Measurements from ENCODE around the gene MYO3A.
"Not testable (repeated sequence)": the region's sequence is repeated elsewhere in the genome, so short reads cannot be mapped to it uniquely, and the experiment has no call there.

The MYO3A gene

DNA sequence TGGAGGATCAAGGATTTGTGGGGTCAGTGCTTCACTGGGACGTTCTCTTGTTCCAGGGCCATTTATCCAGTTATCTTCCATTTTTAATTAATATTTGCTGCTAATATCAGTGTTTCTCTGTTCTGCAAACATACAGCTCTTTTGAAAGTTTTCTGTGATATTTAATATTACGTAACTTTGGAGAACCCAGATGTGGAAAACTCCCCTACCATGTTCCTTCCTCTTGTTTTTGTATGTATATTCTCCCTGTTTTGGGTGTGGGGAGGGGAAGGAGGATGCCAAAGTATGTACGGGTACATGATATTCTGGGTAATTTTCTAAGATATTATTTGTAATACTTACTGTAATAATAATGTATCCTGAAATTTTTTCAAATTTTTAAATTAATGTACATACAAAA, 55.9 kb downstream of the MYO3A start:
- Mint-ChIP-seq H3K27me3 (no peaks in the 10 kb centered on the region), H3K4me3 (no peak overlapping the region), H3K9me3 (peaks cover 7% of the 10 kb centered on the region), H3K4me1 (no peaks in the 10 kb centered on the region), H3K27ac (ENCODE audit: low read depth) (no peak overlapping the region), H3K36me3 (ENCODE audit: insufficient read depth) (no peaks in the 10 kb centered on the region)
- no peak for DNase-seq (ENCODE audit: low spot score in 2 of 2)
- ATAC-seq (replicated peaks; ENCODE audit: extremely low read depth, poor library complexity, severe bottlenecking) = no peak

DNA sequence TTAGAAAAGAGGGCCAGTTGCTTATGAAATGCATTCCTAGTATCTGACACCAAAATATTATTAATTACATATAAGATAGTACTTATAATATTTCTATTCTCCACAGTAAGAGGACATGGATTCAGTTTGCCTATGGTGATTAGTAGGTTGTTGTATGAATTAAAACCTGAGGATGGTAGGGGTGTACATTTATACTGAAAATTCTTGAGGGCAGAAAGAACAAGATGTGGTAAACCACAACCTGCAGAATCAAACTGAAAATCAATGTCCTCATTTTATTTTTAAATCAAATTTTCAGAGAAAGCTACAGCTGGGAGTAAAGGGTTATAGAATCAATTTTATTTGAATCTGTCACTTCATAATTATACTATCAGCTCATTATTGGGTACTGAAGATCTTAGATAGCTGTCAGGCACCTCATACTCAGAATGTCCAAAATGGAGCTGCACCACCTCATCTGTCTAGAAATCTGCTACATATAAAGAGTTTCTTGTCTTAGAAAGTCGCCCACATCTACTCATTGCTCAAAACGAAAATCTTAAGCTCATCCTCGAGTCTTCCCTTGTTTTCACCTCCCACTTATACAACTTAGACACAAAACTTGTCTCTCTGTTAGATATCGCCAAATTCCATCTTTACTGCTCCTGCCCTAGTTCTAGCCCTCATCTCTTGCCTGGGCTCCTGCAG, 65.4 kb downstream of the MYO3A start:
- DNase-seq (ENCODE audit: low spot score in 2 of 2) (no peak), ATAC-seq (replicated peaks; ENCODE audit: extremely low read depth, poor library complexity, severe bottlenecking) (no peak)
- H3K4me3 Mint-ChIP-seq = no peak overlapping the region
- H3K27ac Mint-ChIP-seq (ENCODE audit: low read depth) = no peak overlapping the region
- H3K4me1 Mint-ChIP-seq = no peaks in the 10 kb centered on the region
- peaks cover 5% of the 10 kb centered on the region for H3K9me3 Mint-ChIP-seq
- no peaks in the 10 kb centered on the region for H3K36me3 Mint-ChIP-seq (ENCODE audit: insufficient read depth)
- H3K27me3 Mint-ChIP-seq = peaks cover 27% of the 10 kb centered on the region

DNA sequence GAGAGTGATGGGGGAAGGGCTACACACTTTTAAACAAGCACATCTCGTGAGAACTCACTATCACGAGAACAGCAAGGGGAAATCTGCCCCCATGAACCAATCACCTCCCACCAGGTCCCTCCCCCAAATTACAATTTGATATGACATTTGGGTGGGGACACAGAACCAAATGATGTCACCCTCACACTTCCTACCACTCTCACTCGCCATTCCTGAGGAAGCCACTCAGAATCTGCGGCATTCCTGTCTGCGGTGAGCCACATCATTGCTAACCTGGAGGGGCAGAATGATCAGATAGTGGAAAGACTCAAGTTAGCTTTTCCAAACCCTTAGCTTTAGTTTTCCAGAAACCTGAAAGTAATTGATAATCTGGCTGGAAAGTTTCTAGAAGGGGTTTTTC, 66.9 kb downstream of the MYO3A start:
- Mint-ChIP-seq H3K27ac (ENCODE audit: low read depth) (no peak overlapping the region), H3K9me3 (peaks cover 5% of the 10 kb centered on the region), H3K27me3 (peaks cover 35% of the 10 kb centered on the region), H3K4me1 (no peaks in the 10 kb centered on the region), H3K4me3 (no peak overlapping the region), H3K36me3 (ENCODE audit: insufficient read depth) (no peaks in the 10 kb centered on the region)
- no peak for ATAC-seq (replicated peaks; ENCODE audit: extremely low read depth, poor library complexity, severe bottlenecking)
- DNase-seq (ENCODE audit: low spot score in 2 of 2) = no peak

DNA sequence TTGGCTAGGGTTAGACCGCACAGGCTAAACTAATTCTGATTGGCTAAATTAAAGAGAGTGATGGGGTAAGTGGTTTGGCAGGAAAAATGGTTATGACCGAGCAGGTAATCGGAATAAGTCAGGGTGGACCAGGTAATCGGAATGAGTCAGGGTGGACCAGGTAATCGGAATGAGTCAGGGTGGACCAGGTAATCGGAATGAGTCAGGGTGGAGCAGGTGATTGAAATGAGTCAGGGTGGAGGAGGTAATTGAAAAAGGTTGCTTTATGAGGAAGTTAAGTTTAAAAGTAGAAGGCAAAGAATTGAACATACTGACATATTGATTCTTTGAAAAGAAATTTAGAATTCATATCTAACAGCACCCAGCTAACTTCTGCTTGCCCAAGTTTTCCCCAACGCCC, 68.4 kb downstream of the MYO3A start:
- not testable (repeated sequence) for H3K36me3 Mint-ChIP-seq (ENCODE audit: insufficient read depth); ATAC-seq (replicated peaks; ENCODE audit: extremely low read depth, poor library complexity, severe bottlenecking); H3K27ac Mint-ChIP-seq (ENCODE audit: low read depth); H3K9me3 Mint-ChIP-seq; DNase-seq (ENCODE audit: low spot score in 2 of 2); H3K4me1 Mint-ChIP-seq; H3K4me3 Mint-ChIP-seq
- H3K27me3 Mint-ChIP-seq = peaks cover 35% of the 10 kb centered on the region

DNA sequence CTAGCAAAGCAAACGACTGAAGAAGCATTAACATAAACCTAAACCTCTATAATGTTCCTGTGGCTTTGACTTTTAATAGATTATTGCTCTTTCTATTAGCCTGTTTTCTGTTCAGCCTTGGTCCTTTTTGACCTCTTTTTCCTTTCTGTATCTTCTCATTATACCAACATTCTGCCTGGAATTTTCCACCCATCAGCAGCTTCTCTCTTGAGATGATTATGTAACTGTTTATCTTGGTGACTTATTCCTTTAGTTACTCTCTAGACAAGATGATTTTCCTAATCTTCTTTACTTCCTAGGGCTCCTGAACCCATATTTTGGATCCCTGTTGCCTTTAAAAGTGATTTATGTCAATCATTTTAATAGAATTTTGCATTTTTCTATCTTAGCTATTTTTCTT, 81.1 kb downstream of the MYO3A start:
- peaks cover 8% of the 10 kb centered on the region for H3K27me3 Mint-ChIP-seq
- peaks cover 9% of the 10 kb centered on the region for H3K9me3 Mint-ChIP-seq
- no peak for ATAC-seq (replicated peaks; ENCODE audit: extremely low read depth, poor library complexity, severe bottlenecking)

DNA sequence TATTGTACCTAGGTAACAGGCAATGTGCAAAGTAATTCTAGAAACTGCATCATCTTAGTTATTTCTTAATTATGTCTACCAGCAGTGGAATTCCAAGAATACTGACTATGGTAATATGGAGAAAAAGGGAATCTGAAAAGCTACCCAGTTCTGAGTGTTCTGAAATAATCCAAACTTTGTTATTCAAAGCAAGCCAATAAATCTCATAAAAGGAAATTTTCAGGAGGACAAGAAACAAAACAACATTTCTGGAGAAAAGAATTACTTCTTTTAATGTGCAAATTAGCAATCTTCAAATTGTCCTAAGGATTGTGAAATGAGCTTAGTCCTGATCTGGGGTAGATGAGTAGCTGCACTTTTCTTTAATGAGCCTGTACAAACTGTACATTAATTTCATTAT, 88.8 kb downstream of the MYO3A start:
- H3K27me3 Mint-ChIP-seq = no peaks in the 10 kb centered on the region
- no peak for ATAC-seq (replicated peaks; ENCODE audit: extremely low read depth, poor library complexity, severe bottlenecking)
- no peak for DNase-seq (ENCODE audit: low spot score in 2 of 2)
- no peak overlapping the region for H3K27ac Mint-ChIP-seq (ENCODE audit: low read depth)
- no peaks in the 10 kb centered on the region for H3K36me3 Mint-ChIP-seq (ENCODE audit: insufficient read depth)
- H3K4me1 Mint-ChIP-seq = no peaks in the 10 kb centered on the region
- no peak overlapping the region for H3K4me3 Mint-ChIP-seq
- H3K9me3 Mint-ChIP-seq = no peaks in the 10 kb centered on the region

More for the DNA sequence above, 81.1 kb downstream of the MYO3A start:
- Mint-ChIP-seq H3K4me1 (no peaks in the 10 kb centered on the region), H3K4me3 (no peak overlapping the region), H3K27ac (ENCODE audit: low read depth) (no peak overlapping the region), H3K36me3 (ENCODE audit: insufficient read depth) (no peaks in the 10 kb centered on the region)
- DNase-seq (ENCODE audit: low spot score in 2 of 2) = no peak

DNA sequence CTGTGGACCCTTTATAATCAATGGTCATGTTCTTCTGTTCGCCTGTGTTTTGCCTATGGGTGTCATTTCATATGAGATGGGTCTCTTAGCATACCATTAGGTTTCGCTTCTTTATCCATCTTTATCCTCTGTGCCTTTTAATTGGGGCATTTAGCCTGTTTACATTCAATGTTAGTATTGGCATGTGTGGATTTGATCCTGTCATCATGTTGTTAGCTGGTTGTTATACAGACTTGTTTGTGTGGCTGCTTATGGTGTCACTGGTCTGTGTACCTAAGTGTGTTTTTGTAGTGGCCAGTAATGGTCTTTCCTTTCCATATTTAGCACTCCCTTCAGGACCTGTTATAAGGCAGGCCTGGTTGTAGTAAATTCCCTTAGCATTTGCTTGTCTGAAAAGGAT, 90.3 kb downstream of the MYO3A start:
- Mint-ChIP-seq H3K4me3 (no peak overlapping the region), H3K27ac (ENCODE audit: low read depth) (no peak overlapping the region), H3K9me3 (no peaks in the 10 kb centered on the region), H3K36me3 (ENCODE audit: insufficient read depth) (no peaks in the 10 kb centered on the region), H3K4me1 (no peaks in the 10 kb centered on the region), H3K27me3 (no peaks in the 10 kb centered on the region)
- DNase-seq (ENCODE audit: low spot score in 2 of 2) (no peak), ATAC-seq (replicated peaks; ENCODE audit: extremely low read depth, poor library complexity, severe bottlenecking) (no peak)

DNA sequence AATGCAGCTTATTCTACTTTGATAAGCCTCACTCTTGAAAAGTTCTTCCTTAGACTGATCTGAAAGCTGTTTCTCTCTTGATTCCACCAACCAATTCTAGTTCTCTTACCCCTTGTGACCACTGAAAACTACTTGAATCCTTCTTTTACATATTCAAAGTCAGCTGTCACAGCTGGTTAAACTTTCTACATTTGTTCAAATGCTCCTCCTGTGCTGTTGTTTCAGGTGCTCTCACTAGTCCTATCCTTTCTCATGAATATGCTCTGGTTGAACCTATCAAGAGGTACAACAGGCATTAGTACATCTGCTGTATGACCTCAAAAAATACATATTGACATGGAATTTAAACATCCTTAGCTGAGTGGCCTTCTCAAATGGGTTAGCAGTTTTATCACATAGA, 91.5 kb downstream of the MYO3A start:
- no peak for ATAC-seq (replicated peaks; ENCODE audit: extremely low read depth, poor library complexity, severe bottlenecking)
- Mint-ChIP-seq H3K36me3 (ENCODE audit: insufficient read depth) (no peaks in the 10 kb centered on the region), H3K27ac (ENCODE audit: low read depth) (no peak overlapping the region), H3K4me1 (no peaks in the 10 kb centered on the region), H3K9me3 (no peaks in the 10 kb centered on the region), H3K27me3 (no peaks in the 10 kb centered on the region), H3K4me3 (no peak overlapping the region)
- DNase-seq (ENCODE audit: low spot score in 2 of 2) = no peak

DNA sequence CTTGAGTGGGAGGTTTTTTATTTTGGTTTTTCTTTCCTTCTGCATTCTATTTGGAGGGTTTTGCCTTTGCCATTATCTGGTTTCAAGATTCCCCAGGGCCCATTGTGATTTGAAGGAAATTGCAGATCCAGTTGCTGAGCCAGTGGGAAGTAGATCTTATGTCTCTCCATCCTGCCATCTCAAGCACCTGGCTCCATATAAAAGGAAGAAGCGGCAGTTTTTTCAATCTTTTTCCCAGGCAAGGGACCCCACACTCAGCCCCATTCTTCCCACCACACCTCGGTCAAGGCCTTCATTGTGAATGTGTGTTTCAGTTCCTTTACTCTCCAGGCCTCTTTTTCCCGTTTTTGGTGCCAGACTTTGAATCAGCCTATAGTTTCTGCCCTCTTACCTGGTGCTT, 95.8 kb downstream of the MYO3A start:
- H3K9me3 Mint-ChIP-seq = no peaks in the 10 kb centered on the region
- no peaks in the 10 kb centered on the region for H3K36me3 Mint-ChIP-seq (ENCODE audit: insufficient read depth)
- DNase-seq (ENCODE audit: low spot score in 2 of 2) (no peak), ATAC-seq (replicated peaks; ENCODE audit: extremely low read depth, poor library complexity, severe bottlenecking) (no peak)
- no peaks in the 10 kb centered on the region for H3K27me3 Mint-ChIP-seq
- H3K27ac Mint-ChIP-seq (ENCODE audit: low read depth) = no peak overlapping the region
- H3K4me3 Mint-ChIP-seq = no peak overlapping the region
- H3K4me1 Mint-ChIP-seq = no peaks in the 10 kb centered on the region

DNA sequence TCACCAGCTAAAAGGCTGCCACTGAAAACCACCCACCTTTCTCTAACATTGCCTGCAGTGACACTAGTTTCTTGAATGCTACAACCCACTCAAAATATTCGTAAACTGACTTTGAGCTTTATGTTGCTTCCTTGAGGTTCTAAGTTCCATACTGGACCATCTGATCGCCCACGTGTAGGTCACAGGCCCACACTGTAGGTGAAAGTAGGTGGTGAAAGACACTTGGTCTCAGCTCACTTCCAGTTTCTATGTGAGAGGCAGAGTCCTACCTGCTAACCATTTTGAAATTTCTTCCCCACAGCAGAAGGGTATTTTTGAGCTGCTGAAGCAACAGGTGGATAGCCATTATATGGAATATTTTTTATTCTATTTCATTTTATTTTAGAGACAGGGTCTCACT, 97.3 kb downstream of the MYO3A start:
- H3K4me1 Mint-ChIP-seq = no peaks in the 10 kb centered on the region
- H3K36me3 Mint-ChIP-seq (ENCODE audit: insufficient read depth) = no peaks in the 10 kb centered on the region
- H3K4me3 Mint-ChIP-seq = no peak overlapping the region
- DNase-seq (ENCODE audit: low spot score in 2 of 2) = no peak
- no peak overlapping the region for H3K27ac Mint-ChIP-seq (ENCODE audit: low read depth)
- H3K27me3 Mint-ChIP-seq = no peaks in the 10 kb centered on the region
- ATAC-seq (replicated peaks; ENCODE audit: extremely low read depth, poor library complexity, severe bottlenecking) = no peak
- no peaks in the 10 kb centered on the region for H3K9me3 Mint-ChIP-seq

DNA sequence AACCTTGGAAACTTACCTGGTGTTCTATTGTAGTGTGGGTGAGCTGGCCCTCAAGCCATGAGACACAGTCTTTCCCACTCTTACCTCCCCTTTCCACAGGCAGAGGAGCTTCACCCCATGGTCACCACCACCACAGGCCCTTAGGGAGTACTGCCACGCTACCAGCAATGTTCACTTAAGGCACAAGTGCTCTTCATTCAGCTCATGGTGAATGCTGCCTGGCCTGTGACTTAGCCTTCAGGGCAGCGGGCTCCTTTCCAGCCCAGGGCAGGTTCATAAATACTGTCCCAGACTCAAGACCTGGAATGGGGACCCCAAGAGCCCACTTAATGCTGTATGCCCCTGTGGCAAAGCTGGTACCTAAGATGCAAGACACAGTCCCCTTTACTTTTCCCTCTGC, 109.4 kb downstream of the MYO3A start:
- no peak overlapping the region for H3K4me3 Mint-ChIP-seq

DNA sequence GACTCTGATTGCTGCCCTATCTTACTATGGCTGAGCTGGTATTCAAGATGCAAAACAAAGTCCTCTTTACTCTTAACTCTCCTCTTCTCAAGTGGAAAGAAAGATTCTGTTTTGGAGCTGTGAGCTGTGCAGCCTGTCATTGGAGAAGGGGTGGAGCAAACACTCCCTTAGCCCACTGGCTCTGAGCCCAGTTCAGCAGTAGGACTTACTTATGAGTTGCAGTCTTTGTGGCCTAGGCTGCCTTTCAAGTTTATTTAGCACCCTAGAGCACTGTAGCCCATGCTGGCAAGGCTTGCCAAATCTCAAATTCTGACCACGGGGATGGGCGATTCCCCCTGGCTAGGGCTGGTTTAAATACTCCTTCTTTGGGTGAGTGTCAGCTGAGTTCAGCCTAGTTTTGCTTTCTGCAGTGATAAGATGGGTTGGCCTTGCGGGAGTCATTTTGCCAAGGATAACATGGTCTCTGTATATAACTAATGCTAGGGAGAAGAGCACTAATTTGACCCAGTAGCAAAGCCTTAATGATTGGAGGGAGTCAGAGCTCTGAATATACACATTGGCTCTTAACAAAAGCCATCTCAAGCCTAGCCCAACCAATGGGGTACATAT, 110.2 kb downstream of the MYO3A start:
- no peaks in the 10 kb centered on the region for H3K4me1 Mint-ChIP-seq
- ATAC-seq (replicated peaks; ENCODE audit: extremely low read depth, poor library complexity, severe bottlenecking) = no peak
- no peak for DNase-seq (ENCODE audit: low spot score in 2 of 2)
- no peak overlapping the region for H3K27ac Mint-ChIP-seq (ENCODE audit: low read depth)
- peaks cover 9% of the 10 kb centered on the region for H3K9me3 Mint-ChIP-seq
- H3K36me3 Mint-ChIP-seq (ENCODE audit: insufficient read depth) = no peaks in the 10 kb centered on the region
- H3K4me3 Mint-ChIP-seq = no peak overlapping the region
- H3K27me3 Mint-ChIP-seq = no peaks in the 10 kb centered on the region

More for the DNA sequence above, 109.4 kb downstream of the MYO3A start:
- H3K36me3 Mint-ChIP-seq (ENCODE audit: insufficient read depth) = no peaks in the 10 kb centered on the region
- DNase-seq (ENCODE audit: low spot score in 2 of 2) = no peak
- H3K27ac Mint-ChIP-seq (ENCODE audit: low read depth) = no peak overlapping the region
- H3K4me1 Mint-ChIP-seq = no peaks in the 10 kb centered on the region
- H3K27me3 Mint-ChIP-seq = no peaks in the 10 kb centered on the region
- peaks cover 9% of the 10 kb centered on the region for H3K9me3 Mint-ChIP-seq
- no peak for ATAC-seq (replicated peaks; ENCODE audit: extremely low read depth, poor library complexity, severe bottlenecking)

DNA sequence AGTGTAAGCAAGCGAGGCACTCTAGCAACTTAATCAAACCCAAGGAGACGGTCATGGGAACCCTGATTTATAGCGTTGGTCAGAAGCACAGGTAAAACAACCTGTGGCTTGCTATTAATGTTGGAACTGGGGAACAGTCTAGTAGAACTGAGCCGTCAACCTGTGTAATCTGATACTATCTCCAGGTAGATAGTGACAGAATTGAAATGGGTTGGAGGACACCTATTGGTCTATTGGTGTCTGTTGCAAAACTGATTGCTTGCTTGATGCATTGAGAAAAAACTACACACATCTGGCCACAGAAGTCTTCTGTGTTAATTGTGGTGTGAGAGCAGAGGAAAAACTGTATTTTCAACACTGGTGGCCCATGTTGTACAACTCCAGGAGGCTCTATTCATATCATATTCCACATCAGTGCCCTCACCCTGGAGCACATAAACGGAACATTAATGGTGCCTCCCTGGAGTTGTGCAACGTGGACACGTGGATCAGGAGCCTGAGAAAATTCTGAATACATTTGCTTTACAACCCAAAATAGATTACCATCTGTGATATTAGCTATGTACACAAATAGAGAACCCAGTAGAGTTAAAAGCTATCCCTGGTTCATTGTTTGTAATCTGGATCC, 112.2 kb downstream of the MYO3A start:
- H3K27ac Mint-ChIP-seq (ENCODE audit: low read depth) = no peak overlapping the region
- no peak for DNase-seq (ENCODE audit: low spot score in 2 of 2)
- peaks cover 5% of the 10 kb centered on the region for H3K9me3 Mint-ChIP-seq
- H3K36me3 Mint-ChIP-seq (ENCODE audit: insufficient read depth) = no peaks in the 10 kb centered on the region
- H3K4me1 Mint-ChIP-seq = no peaks in the 10 kb centered on the region
- no peaks in the 10 kb centered on the region for H3K27me3 Mint-ChIP-seq
- H3K4me3 Mint-ChIP-seq = no peak overlapping the region
- no peak for ATAC-seq (replicated peaks; ENCODE audit: extremely low read depth, poor library complexity, severe bottlenecking)
